K562 (cell line): Measurements from ENCODE around the gene VEGFB. TPM values are rescaled to one million over a fixed set of nuclear protein-coding genes. Genes with fewer than 3 reads are reported as not detected.

Experiments used
- ATF6 ChIP-seq: sonication (generic); formaldehyde crosslinking; IDR thresholded peaks from 2 replicates; pipeline ENCODE4 v1.4.0; 2020; ENCODE audit warnings: mild to moderate bottlenecking, missing genetic modification reagents
- CUX1 ChIP-seq: fragments of 200-800 bp; sonication (Bioruptor generic); IDR thresholded peaks from 2 replicates; pipeline ENCODE4 v1.6.1; 2016; ENCODE audit warnings: missing genetic modification characterization, missing compliant biosample characterization
- ERF ChIP-seq: fragments of 450-650 bp; formaldehyde crosslinking; IDR thresholded peaks from 2 replicates; pipeline ENCODE4 v1.4.0; 2020; ENCODE audit warnings: mild to moderate bottlenecking, mixed read lengths
- ETV5 ChIP-seq: sonication (generic); formaldehyde crosslinking; IDR thresholded peaks from 2 replicates; pipeline ENCODE4 v1.4.0; 2020; ENCODE audit warnings: low read depth, mild to moderate bottlenecking, missing genetic modification reagents
- MAFK ChIP-seq: IDR thresholded peaks from 2 replicates; pipeline ENCODE4 v1.6.1; 2011; ENCODE audit warnings: low read length, improper control_type of control experiment
- MEF2A ChIP-seq: IDR thresholded peaks from 2 replicates; pipeline ENCODE4 v1.6.1; 2011; ENCODE audit warnings: low read depth, mild to moderate bottlenecking, low read length, moderate library complexity; ENCODE audit not compliant: control insufficient read depth
- PYGO2 ChIP-seq: fragments of 450-650 bp; IDR thresholded peaks from 2 replicates; pipeline ENCODE4 v1.6.1; 2016; ENCODE audit warnings: mild to moderate bottlenecking, missing genetic modification characterization, moderate library complexity, missing compliant biosample characterization
- SMARCB1 ChIP-seq: IDR thresholded peaks from 2 replicates; pipeline ENCODE4 v1.6.1; 2011; ENCODE audit warnings: improper control_type of control experiment, low read depth; ENCODE audit not compliant: insufficient read length
- THAP7 ChIP-seq: fragments of 250-450 bp; sonication (Bioruptor Pico); IDR thresholded peaks from 2 replicates; pipeline ENCODE4 v1.5.0; 2021
- XRCC3 ChIP-seq: fragments of 450-650 bp; IDR thresholded peaks from 2 replicates; pipeline ENCODE4 v1.6.1; 2017; ENCODE audit warnings: mild to moderate bottlenecking, moderate library complexity
- ZBTB7A ChIP-seq: IDR thresholded peaks from 2 replicates; pipeline ENCODE4 v1.6.1; 2011; ENCODE audit warnings: low read depth, mild to moderate bottlenecking, low read length, moderate library complexity, borderline replicate concordance; ENCODE audit not compliant: control insufficient read depth
- polyA plus RNA-seq, 8 experiments: library from polyadenylated mRNA; depleted of rRNA in 4 of 8; stranded (reverse) in 5 of 8; unstranded in 3 of 8; fragments of >200 nt; fragmentation: Nextera tagmentation in 2 of 8; fragmentation: Illumina TruSeq in 1 of 8; extraction: Ambion mirVana in 2 of 8; extraction: Trizol in 1 of 8; gene quantifications; 2 replicates each; pipeline versions ENCODE4 v1.2.1 to v1.2.3, GENCODE V29; 2011 to 2014; ENCODE audit warnings: inconsistent platforms in 1 of 8, missing spikeins in 1 of 8
- total RNA-seq, 7 experiments: library from RNA; depleted of rRNA in 6 of 7; stranded (reverse); fragments of >200 nt in 6 of 7; fragmentation: Illumina TruSeq in 2 of 7; extraction: Trizol in 2 of 7; gene quantifications; 2 replicates each; pipeline versions ENCODE4 v1.2.1 to v1.2.3, GENCODE V29; 2011 to 2021; ENCODE audit warnings: low replicate concordance in 1 of 7
- TF ChIP-seq, protein P1 (sequence below): fragments of 450-650 bp; IDR thresholded peaks from 2 replicates; pipeline ENCODE4 v1.6.1; 2014; ENCODE audit warnings: low read depth, mild to moderate bottlenecking, moderate library complexity, borderline replicate concordance
- TF ChIP-seq, protein P2 (sequence below): IDR thresholded peaks from 2 replicates; pipeline ENCODE4 v1.6.1; 2011; ENCODE audit not compliant: insufficient read length; ENCODE audit errors: extremely low read depth

VEGFB gene
- total and polyA plus RNA-seq, 9 of the 15 experiments (the other 6 are each of a cell fraction or from before 2014, with no cell fraction given) = 11.0 to 83.4 (median 25.7) TPM

- TF ChIP-seq CUX1 (CRISPR knock-in tag) = no peak
- TF ChIP-seq PYGO2 (tag) = no peak
- TF ChIP-seq XRCC3 = no peak
- TF ChIP-seq SMARCB1 = no peak
- no peak for TF ChIP-seq MEF2A
- peak; percentile 94 for TF ChIP-seq ZBTB7A
- TF ChIP-seq, protein P1, sequence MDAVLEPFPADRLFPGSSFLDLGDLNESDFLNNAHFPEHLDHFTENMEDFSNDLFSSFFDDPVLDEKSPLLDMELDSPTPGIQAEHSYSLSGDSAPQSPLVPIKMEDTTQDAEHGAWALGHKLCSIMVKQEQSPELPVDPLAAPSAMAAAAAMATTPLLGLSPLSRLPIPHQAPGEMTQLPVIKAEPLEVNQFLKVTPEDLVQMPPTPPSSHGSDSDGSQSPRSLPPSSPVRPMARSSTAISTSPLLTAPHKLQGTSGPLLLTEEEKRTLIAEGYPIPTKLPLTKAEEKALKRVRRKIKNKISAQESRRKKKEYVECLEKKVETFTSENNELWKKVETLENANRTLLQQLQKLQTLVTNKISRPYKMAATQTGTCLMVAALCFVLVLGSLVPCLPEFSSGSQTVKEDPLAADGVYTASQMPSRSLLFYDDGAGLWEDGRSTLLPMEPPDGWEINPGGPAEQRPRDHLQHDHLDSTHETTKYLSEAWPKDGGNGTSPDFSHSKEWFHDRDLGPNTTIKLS = peak; percentile 41; the same call in 1 of the 2 replicates
- TF ChIP-seq THAP7 (CRISPR knock-in tag) = peak; percentile 52; the same call in 1 of the 2 replicates
- TF ChIP-seq, protein P2, sequence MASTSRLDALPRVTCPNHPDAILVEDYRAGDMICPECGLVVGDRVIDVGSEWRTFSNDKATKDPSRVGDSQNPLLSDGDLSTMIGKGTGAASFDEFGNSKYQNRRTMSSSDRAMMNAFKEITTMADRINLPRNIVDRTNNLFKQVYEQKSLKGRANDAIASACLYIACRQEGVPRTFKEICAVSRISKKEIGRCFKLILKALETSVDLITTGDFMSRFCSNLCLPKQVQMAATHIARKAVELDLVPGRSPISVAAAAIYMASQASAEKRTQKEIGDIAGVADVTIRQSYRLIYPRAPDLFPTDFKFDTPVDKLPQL = no peak
- TF ChIP-seq ATF6 (CRISPR knock-in tag) = 0 out of 2 replicates have a peak, but pooled peaks have one; percentile 74
- peak; percentile 76 for TF ChIP-seq ETV5
- no peak for TF ChIP-seq MAFK
- TF ChIP-seq ERF (CRISPR knock-in tag) = no peak
Measured at GRCh38 chr11:64230171-64230984, 4.0 kb upstream of the VEGFB start, which contains the start of gene DNAJC4 (continued).
